CD4-positive, alpha-beta T cell treated with Interferon alpha-2 for 1 hour (primary cell): ENCODE measurements around the gene RNASE8.
"Not testable (repeated sequence)": the region's sequence is repeated elsewhere in the genome, so short reads cannot be mapped to it uniquely, and the experiment has no call there.

Experiments used
- DNase-seq, 2 donors: peaks; one replicate each; pipeline ENCODE4 v3.0.0-alpha.2; 2020 to 2022

The RNASE8 gene

GRCh38 chr14:21030531-21030930, 27.1 kb upstream of the RNASE8 start:
- no peak for DNase-seq

GRCh38 chr14:21032326-21033132, 25.1 kb upstream of the RNASE8 start:
- DNase-seq: no peak

- no peak for DNase-seq
Measured at GRCh38 chr14:21033133-21033698, 24.4 kb upstream of the RNASE8 start.

GRCh38 chr14:21034707-21035106, 22.9 kb upstream of the RNASE8 start, which contains the start of gene RNASE13:
Gene RNASE13 (minus strand): TSS chr14:21034807. CDS start chr14:21034288, 519 bp downstream.
- no peak for DNase-seq

GRCh38 chr14:21036751-21037150, 20.9 kb upstream of the RNASE8 start:
- no peak for DNase-seq

GRCh38 chr14:21037156-21037555, 20.5 kb upstream of the RNASE8 start:
- DNase-seq: no peak

GRCh38 chr14:21038441-21039422, 18.9 kb upstream of the RNASE8 start:
- no peak for DNase-seq

DNA sequence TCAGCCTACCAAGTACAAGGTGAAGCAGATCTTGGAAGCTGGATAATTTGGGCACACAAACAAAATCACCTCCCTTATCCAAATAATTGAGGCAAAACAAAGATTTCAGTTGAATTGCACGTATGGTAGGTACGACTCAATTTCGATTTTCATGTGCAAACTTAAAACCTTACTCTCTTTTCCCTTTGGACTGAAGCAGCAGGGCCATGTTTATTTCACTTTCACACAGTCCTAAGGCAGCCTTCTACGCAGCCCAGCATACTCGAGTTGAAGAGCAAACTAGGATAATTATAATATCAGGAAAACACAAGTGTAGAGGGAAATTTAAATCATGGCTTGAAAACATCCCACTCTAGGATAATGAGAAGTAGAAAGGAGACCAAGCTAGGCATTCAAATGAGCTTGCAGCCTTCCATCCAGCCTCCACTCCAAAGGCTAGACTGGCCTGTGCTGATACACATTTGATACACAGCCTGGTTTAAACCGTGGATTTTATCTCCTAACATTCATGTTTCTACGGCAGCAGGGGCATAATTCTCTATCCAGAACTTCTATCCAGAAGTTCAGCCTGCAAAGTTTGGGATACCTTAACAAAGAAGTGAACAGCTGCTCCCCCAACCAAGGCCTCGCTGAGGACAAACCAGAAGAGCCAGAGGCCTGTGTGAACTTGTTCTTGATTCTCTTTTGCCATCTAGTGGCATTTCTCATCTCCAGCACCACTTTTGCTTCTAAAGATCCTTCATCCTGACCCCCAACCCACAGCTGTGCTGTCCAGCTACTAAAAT, 17.8 kb upstream of the RNASE8 start:
- peak in 1 of 2 donors; percentile 64 for DNase-seq

DNA sequence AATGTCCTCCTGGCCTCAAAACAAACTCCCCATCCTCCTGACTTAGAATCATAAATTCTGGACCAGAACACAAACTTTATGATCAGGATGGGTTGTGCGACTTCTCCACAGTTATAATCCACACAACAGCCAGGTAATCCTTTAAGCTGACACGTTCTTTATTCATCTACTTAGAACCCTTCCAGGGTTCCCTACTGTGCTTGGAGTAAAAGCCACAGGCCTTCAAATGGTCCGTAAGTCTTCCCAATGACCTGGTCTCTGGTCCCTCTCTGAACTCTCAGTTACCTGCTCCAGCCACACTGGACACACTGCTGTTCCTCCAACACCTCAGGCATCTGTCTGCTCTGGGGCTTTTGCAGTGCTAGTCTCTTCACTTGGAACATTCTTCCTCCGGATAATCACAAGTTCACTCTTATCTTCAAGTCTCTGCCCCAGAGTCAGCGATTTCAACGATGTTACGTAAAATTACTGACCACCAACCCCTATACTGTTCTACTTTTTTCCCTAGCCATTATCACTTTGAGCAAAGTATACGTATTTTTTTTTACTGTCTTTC, 17.2 kb upstream of the RNASE8 start:
- DNase-seq: no peak

DNA sequence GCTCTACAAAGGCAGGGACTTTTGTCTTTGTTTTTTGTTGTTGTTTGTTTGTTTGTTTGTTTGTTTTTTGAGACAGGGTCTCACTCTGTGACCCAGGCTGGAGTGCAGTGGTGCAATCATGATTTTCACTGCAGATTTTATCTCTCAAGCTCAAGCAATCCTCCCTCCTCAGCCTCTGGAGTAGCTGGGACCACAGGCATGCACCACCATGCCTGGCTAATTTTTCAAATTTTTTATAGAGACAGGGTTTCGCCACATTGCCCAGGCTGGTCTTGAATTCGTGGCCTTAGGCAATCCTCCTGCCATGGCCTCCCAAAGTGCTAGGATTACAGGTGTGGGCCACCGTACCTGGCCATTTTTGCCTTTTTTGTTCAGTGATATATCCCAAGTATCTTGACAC, 16.7 kb upstream of the RNASE8 start:
- DNase-seq: not testable (repeated sequence)

DNA sequence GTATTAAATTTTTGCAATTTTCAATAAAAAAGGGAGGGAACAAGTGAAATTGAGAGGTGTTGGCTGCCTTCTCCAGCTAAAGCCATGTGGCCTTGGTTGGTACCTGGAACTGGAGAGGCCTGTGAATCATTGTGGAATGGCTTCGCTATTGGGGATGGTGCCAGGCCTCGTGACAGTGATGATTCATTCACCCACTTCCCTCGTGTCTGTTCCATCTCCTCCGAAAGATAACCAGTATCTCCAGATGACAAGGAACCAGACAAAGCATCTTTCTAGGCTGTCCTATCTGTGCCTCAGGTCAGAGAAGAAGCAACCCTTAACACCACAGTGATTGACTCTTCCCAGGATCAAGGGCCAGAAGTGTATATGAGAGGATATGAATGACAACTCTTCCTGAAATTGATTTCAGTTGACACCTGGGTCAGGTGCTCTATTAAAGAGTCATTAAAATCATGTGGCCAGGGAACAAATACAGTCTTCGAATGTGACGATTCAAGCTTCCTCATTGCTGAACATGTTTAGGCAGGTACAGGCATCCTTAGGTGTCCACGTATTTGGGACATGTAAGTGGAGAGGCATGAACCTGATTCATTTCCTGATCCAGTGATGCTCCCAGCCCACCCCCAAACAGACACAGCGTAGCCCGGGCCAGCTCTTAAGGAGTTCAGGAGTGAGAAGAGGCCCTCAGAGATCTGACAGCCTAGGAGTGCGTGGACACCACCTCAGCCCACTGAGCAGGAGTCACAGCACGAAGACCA, 15.8 kb upstream of the RNASE8 start, which contains the start of gene RNASE7:
Gene RNASE7 (plus strand): TSS at position 687 of the 758 bp plus-strand sequence. CDS start 631 bp downstream, outside the sequence.
- DNase-seq: no peak

DNA sequence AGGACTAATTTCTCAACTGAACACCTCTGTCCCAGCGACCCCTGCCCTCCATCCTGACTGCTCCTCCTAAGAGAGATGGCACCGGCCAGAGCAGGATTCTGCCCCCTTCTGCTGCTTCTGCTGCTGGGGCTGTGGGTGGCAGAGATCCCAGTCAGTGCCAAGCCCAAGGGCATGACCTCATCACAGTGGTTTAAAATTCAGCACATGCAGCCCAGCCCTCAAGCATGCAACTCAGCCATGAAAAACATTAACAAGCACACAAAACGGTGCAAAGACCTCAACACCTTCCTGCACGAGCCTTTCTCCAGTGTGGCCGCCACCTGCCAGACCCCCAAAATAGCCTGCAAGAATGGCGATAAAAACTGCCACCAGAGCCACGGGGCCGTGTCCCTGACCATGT, 14.7 kb upstream of the RNASE8 start:
- DNase-seq: no peak

GRCh38 chr14:21043387-21043973, 14.1 kb upstream of the RNASE8 start:
- DNase-seq: no peak

DNA sequence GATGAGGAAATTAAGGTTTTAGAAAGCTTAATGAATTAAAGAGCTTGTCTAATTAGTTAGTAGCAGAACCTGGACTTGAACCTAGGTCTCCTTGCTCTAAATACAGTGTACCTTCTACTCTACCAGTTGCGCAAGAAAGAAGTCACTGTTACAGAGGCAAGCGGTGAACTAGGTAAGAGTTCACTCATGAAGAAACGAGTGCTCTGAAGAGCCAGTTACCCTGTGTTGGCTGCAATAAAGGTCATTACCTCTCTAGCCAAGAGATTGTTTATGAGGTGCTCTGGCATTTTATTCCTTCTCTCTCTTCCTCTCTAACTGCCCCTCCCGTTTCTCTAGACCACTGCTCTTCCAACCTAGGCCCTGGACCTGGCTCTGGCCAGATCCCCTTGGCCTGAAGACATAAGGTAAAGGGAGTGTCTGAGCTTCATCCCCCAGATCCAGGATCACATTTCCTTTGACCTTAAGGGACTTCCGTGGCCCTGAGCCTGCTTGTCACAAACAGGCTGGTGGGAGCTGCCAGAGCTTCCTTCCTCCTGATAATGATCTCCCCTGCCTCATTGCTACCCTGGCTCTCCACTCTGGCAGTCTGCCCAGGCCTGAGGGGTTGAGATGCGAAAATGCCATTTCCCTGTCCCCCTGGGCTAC, 13.5 kb upstream of the RNASE8 start:
- DNase-seq: peak in 1 of 2 donors; percentile 32

- DNase-seq: no peak
Measured at GRCh38 chr14:21047378-21047781, 10.2 kb upstream of the RNASE8 start.

GRCh38 chr14:21048638-21049037, 9.0 kb upstream of the RNASE8 start:
- DNase-seq: no peak

DNA sequence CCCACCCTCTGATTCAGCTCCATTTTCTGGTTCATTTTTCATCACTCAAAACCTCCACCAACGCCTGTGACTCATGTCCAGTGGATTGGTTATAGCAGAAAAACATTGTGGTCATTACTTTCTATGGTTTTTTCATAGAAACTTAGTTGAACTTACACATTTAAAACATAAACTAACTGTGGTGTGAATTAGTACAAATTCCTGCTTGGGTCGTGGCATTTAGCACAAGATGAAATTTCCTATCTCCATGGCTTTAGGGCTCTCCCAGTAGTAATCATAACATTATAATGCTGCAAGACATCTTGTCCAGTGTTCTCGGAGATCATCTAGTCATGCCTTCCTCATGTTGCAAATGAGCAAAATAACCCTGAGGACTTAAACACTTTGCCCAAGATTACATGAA, 8.3 kb upstream of the RNASE8 start:
- no peak for DNase-seq

GRCh38 chr14:21050597-21050996, 7.0 kb upstream of the RNASE8 start:
- DNase-seq: no peak

DNA sequence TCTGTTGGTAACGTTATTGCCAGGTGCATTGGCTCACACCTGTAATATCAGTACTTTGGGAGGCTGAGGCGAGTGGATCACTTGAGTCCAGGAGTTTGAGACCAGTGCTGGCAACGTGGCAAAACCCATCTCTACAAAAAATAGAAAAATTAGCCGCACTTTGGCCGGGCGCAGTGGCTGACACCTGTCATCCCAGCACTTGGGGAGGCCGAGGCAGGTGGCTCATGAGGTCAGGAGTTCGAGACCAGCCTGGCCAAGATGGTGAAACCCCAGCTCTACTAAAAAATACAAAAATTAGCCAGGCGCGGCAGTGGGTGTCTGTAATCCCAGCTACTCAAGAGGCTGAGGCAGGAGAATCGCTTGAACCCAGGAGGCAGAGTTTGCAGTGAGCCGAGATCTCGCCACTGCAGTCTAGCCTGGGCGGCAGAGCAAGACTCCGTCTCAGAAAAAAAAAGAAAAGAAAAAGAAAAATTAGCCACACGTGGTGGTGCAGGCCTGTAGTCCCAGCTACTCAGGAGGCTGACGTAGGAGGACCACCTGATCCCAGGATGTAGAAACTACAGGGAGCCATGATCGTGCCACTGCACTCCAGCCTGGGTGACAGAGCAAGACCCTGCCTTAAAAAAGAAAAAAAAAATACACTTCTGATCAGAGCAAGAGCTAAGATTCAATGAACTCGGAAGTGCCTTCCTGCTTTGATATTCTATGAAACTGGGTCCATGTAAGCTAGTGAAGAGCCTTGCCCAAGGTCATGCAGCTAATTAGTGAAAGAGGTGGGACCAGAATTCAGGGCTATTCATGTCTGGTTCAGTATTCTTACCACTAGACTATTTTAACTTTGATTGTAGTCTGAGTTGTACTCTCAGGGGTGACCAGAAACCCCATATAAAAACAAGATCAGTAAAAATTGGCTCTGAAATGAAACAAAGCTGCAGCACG, 4.2 kb upstream of the RNASE8 start:
- DNase-seq: no peak
